ENCODE data around the gene NFATC1.

The NFATC1 gene

GRCh38 chr18:79556829-79557585 is 161.3 kb downstream of the NFATC1 start:
- DNase-seq (ENCODE audit: low spot score): no peak

- no peak for DNase-seq (ENCODE audit: low spot score)
These were observed 162.6 kb downstream of the NFATC1 start for GRCh38 chr18:79558196-79558932.

GRCh38 chr18:79558933-79559416 is 163.2 kb downstream of the NFATC1 start:
- no peak for DNase-seq (ENCODE audit: low spot score)

GRCh38 chr18:79559436-79559835 is 163.7 kb downstream of the NFATC1 start:
- no peak for DNase-seq (ENCODE audit: low spot score)

- no peak for DNase-seq (ENCODE audit: low spot score)
These were observed 164.5 kb downstream of the NFATC1 start for GRCh38 chr18:79560042-79560860.

- DNase-seq (ENCODE audit: low spot score): no peak
These were observed 165.1 kb downstream of the NFATC1 start for GRCh38 chr18:79560861-79561210.

GRCh38 chr18:79563949-79564348 is 168.2 kb downstream of the NFATC1 start:
- DNase-seq (ENCODE audit: low spot score): no peak

GRCh38 chr18:79564441-79564840 is 168.7 kb downstream of the NFATC1 start:
- DNase-seq (ENCODE audit: low spot score): no peak

- no peak for DNase-seq (ENCODE audit: low spot score)
These were observed 171.2 kb downstream of the NFATC1 start for GRCh38 chr18:79566771-79567431.

GRCh38 chr18:79567481-79568147 is 171.9 kb downstream of the NFATC1 start:
- DNase-seq (ENCODE audit: low spot score): peak; percentile 93

GRCh38 chr18:79568543-79569205 is 172.9 kb downstream of the NFATC1 start:
- no peak for DNase-seq (ENCODE audit: low spot score)

GRCh38 chr18:79569720-79570119 is 174.0 kb downstream of the NFATC1 start:
- no peak for DNase-seq (ENCODE audit: low spot score)

GRCh38 chr18:79570266-79571201 is 174.8 kb downstream of the NFATC1 start:
- peak; percentile 69 for DNase-seq (ENCODE audit: low spot score)

- no peak for DNase-seq (ENCODE audit: low spot score)
These were observed 175.7 kb downstream of the NFATC1 start for GRCh38 chr18:79571211-79572092.

GRCh38 chr18:79572093-79572780 is 176.5 kb downstream of the NFATC1 start:
- DNase-seq (ENCODE audit: low spot score): no peak

GRCh38 chr18:79572848-79573451 is 177.2 kb downstream of the NFATC1 start:
- DNase-seq (ENCODE audit: low spot score): no peak

GRCh38 chr18:79573921-79574491 is 178.3 kb downstream of the NFATC1 start:
- no peak for DNase-seq (ENCODE audit: low spot score)

Data from AG08396 (cell line).